Measurements from ENCODE around the gene WSB1.

DNA sequence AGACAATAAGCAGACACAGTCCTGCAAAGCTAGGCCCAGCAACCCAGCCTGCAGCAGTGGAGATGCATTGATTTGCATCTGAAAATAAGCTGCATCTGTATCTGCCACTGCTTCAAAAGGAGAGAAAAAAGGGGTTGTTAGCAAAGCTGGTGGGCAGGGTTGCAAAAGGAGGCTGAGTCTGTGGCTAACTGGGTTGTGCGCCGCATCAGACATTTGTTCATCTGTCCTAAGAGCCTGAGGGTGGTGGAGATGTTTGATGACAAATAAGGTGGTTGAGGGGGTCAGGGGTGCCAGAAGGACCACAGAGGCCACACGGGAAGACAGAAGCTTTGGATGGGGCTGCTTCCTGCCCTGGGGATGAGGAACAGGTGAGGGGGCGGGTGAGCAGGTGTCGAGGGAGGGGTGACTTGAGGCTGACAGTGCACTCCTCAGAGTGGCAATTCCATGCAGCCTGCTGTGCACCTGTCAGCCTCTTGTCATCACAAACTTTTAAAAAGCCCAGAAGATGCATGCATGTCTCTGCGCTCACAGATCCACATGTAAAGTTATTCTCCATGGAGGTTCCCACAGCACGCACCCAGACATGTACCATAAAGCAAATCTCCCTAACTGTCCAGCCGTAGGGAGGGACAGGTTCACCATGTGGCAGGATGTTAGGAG lies 35.4 kb downstream of the WSB1 start:
- TF ChIP-seq POLR2AphosphoS5 (IDR thresholded peaks at IDR 0.05; ENCODE audit: low read length) = no peak
- TF ChIP-seq BHLHE40 (IDR thresholded peaks at IDR 0.05; ENCODE audit: borderline replicate concordance in 1 of 2, low read depth in 2 of 2, low read length in 1 of 2) = no peak
- TF ChIP-seq POLR2A (IDR thresholded peaks at IDR 0.05; ENCODE audit: low read depth, low read length) = no peak
- no peak for TF ChIP-seq CREB1 (IDR thresholded peaks at IDR 0.05; ENCODE audit: low read depth)
- no peak for TF ChIP-seq TAF1 (IDR thresholded peaks at IDR 0.05; ENCODE audit: borderline replicate concordance, low read depth, low read length)
- TF ChIP-seq, protein P1, sequence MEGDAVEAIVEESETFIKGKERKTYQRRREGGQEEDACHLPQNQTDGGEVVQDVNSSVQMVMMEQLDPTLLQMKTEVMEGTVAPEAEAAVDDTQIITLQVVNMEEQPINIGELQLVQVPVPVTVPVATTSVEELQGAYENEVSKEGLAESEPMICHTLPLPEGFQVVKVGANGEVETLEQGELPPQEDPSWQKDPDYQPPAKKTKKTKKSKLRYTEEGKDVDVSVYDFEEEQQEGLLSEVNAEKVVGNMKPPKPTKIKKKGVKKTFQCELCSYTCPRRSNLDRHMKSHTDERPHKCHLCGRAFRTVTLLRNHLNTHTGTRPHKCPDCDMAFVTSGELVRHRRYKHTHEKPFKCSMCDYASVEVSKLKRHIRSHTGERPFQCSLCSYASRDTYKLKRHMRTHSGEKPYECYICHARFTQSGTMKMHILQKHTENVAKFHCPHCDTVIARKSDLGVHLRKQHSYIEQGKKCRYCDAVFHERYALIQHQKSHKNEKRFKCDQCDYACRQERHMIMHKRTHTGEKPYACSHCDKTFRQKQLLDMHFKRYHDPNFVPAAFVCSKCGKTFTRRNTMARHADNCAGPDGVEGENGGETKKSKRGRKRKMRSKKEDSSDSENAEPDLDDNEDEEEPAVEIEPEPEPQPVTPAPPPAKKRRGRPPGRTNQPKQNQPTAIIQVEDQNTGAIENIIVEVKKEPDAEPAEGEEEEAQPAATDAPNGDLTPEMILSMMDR (IDR thresholded peaks at IDR 0.05 in 2 of 3, conservative IDR thresholded peaks at IDR 0.05 in 1 of 3; ENCODE audit: control insufficient read depth in 2 of 3, extremely low read depth in 1 of 3, insufficient read depth in 1 of 3, low read depth in 3 of 3, low read length in 3 of 3) = no peak
- TF ChIP-seq, protein P2, sequence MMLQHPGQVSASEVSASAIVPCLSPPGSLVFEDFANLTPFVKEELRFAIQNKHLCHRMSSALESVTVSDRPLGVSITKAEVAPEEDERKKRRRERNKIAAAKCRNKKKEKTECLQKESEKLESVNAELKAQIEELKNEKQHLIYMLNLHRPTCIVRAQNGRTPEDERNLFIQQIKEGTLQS (IDR thresholded peaks at IDR 0.05; ENCODE audit: borderline replicate concordance, extremely low read depth, low read depth, low read length) = no peak
- TF ChIP-seq STAT1 (conservative IDR thresholded peaks at IDR 0.05) = no peak
- no peak for TF ChIP-seq ASH2L (IDR thresholded peaks at IDR 0.05; ENCODE audit: borderline replicate concordance, low read depth)
- no peak for TF ChIP-seq NRF1 (conservative IDR thresholded peaks at IDR 0.05; ENCODE audit: low read depth, low read length)
- TF ChIP-seq SP1 (IDR thresholded peaks at IDR 0.05; ENCODE audit: low read depth, low read length) = no peak
- TF ChIP-seq, protein P3, sequence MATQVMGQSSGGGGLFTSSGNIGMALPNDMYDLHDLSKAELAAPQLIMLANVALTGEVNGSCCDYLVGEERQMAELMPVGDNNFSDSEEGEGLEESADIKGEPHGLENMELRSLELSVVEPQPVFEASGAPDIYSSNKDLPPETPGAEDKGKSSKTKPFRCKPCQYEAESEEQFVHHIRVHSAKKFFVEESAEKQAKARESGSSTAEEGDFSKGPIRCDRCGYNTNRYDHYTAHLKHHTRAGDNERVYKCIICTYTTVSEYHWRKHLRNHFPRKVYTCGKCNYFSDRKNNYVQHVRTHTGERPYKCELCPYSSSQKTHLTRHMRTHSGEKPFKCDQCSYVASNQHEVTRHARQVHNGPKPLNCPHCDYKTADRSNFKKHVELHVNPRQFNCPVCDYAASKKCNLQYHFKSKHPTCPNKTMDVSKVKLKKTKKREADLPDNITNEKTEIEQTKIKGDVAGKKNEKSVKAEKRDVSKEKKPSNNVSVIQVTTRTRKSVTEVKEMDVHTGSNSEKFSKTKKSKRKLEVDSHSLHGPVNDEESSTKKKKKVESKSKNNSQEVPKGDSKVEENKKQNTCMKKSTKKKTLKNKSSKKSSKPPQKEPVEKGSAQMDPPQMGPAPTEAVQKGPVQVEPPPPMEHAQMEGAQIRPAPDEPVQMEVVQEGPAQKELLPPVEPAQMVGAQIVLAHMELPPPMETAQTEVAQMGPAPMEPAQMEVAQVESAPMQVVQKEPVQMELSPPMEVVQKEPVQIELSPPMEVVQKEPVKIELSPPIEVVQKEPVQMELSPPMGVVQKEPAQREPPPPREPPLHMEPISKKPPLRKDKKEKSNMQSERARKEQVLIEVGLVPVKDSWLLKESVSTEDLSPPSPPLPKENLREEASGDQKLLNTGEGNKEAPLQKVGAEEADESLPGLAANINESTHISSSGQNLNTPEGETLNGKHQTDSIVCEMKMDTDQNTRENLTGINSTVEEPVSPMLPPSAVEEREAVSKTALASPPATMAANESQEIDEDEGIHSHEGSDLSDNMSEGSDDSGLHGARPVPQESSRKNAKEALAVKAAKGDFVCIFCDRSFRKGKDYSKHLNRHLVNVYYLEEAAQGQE (IDR thresholded peaks at IDR 0.05; ENCODE audit: low read depth, low read length) = no peak
- TF ChIP-seq KAT2A (conservative IDR thresholded peaks at IDR 0.05; ENCODE audit: control insufficient read depth, low read depth, low read length) = no peak

Data from GM12878 (cell line).